GM12873 (cell line): ENCODE measurements around the gene DGUOK.

ENCODE experiments used
- CTCF ChIP-seq: IDR thresholded peaks from 2 replicates; pipeline ENCODE4 v1.5.1; 2012; ENCODE audit warnings: low read depth, mild to moderate bottlenecking, moderate library complexity, low read length, control low read depth; ENCODE audit not compliant: insufficient read depth; ENCODE audit errors: missing control alignments

The DGUOK gene

GRCh38 chr2:73998451-73998850 lies 71.8 kb downstream of the DGUOK start:
- TF ChIP-seq CTCF: no peak

DNA sequence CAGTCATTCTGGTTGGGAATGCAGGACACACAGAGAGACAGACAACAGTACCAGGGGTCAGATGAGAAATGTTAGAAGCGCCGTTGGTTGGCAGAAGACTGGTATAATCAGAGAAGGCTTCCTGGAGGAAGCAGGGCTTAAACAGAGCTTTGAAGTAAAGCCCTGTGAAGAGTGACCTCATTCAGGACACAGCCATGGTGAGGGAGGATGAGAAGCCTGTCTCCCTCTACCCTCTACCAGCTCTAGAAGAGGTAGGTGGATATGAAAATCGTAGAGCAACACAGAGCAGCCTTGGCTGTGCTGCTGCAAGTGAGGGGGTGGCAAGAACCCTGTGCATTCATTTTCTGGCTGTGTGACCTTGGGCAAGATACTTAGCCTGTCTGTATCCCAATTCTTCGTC lies 72.3 kb downstream of the DGUOK start:
- TF ChIP-seq CTCF: no peak

- no peak for TF ChIP-seq CTCF
Observed at GRCh38 chr2:73999881-74000597, 73.4 kb downstream of the DGUOK start.

GRCh38 chr2:74000666-74001065 lies 74.0 kb downstream of the DGUOK start:
- TF ChIP-seq CTCF: no peak

DNA sequence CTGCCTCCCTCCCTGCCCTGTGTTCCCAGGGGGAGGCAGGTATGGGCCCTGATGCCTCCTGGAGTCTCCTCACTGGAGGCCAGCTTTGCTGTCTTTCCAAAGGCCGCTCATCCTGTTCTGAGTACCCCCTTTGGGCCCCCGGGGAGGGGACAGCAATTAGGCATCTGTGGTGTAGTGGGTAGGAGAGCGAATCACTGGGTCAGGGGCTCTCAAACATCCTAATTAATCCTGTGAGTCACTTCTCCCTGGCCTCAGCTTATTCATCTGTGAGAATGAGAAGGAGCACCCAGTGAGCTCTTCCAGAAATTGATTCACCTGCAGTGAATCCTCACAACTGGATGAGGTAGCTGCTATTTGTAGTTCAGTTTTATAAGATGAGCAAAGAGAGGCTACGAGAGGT lies 74.4 kb downstream of the DGUOK start:
- no peak for TF ChIP-seq CTCF

GRCh38 chr2:74001781-74002504 lies 75.3 kb downstream of the DGUOK start:
- peak; percentile 4 for TF ChIP-seq CTCF

GRCh38 chr2:74002505-74003421 lies 76.1 kb downstream of the DGUOK start:
- no peak for TF ChIP-seq CTCF
